HepG2 (cell line): ENCODE data around the gene TMED6. TPM values are rescaled to one million over a fixed set of nuclear protein-coding genes. Genes with fewer than 3 reads are reported as not detected.

ENCODE experiments used
- AGO1 ChIP-seq: fragments of 200-400 bp; formaldehyde crosslinking; IDR thresholded peaks from 2 replicates; pipeline ENCODE4 v1.6.1; 2017; ENCODE audit warnings: mild to moderate bottlenecking, low read depth, low read length, moderate library complexity; ENCODE audit not compliant: poor library complexity, severe bottlenecking
- AGO2 ChIP-seq: fragments of 200-400 bp; formaldehyde crosslinking; optimal IDR thresholded peaks from 2 replicates; pipeline ENCODE3; 2017; ENCODE audit warnings: mild to moderate bottlenecking, low read depth, low read length, moderate library complexity
- ARID2 ChIP-seq: sonication (generic); formaldehyde crosslinking; IDR thresholded peaks from 2 replicates; pipeline ENCODE4 v1.8.1; 2022; ENCODE audit warnings: mild to moderate bottlenecking, missing genetic modification reagents, borderline replicate concordance
- GTF3A ChIP-seq: sonication (generic); formaldehyde crosslinking; conservative IDR thresholded peaks from 2 replicates; pipeline ENCODE4 v1.4.0; 2020; ENCODE audit warnings: mild to moderate bottlenecking, missing genetic modification reagents
- HMGA1 ChIP-seq: sonication (generic); formaldehyde crosslinking; conservative IDR thresholded peaks from 2 replicates; pipeline ENCODE4 v1.4.0; 2020; ENCODE audit warnings: missing genetic modification reagents
- HNRNPUL1 ChIP-seq: fragments of 200-400 bp; formaldehyde crosslinking; IDR thresholded peaks from 2 replicates; pipeline ENCODE4 v1.6.1; 2017; ENCODE audit warnings: low read depth, mild to moderate bottlenecking, low read length, moderate library complexity
- ISX ChIP-seq: sonication (generic); formaldehyde crosslinking; conservative IDR thresholded peaks from 2 replicates; pipeline ENCODE4 v1.5.0; 2020; ENCODE audit warnings: missing genetic modification reagents
- KLF9 ChIP-seq: IDR thresholded peaks from 2 replicates; pipeline ENCODE4 v1.6.1; 2016; ENCODE audit warnings: low read depth
- MED8 ChIP-seq: sonication (generic); formaldehyde crosslinking; IDR thresholded peaks from 2 replicates; pipeline ENCODE4 v1.8.1; 2023; ENCODE audit warnings: mild to moderate bottlenecking, missing genetic modification reagents; ENCODE audit not compliant: insufficient replicate concordance
- PCBP1 ChIP-seq: fragments of 200-400 bp; formaldehyde crosslinking; IDR thresholded peaks from 2 replicates; pipeline ENCODE4 v1.6.1; 2017; ENCODE audit warnings: mild to moderate bottlenecking, low read depth, low read length, borderline replicate concordance
- PHF5A ChIP-seq: IDR thresholded peaks from one replicate; pipeline ENCODE4 v1.6.1; 2018; ENCODE audit warnings: low read depth, missing genetic modification reagents; ENCODE audit not compliant: unreplicated experiment
- RNF2 ChIP-seq: fragments of 450-650 bp; conservative IDR thresholded peaks from 2 replicates; pipeline ENCODE4 v1.6.1; 2016; ENCODE audit warnings: low read depth
- SMYD3 ChIP-seq: sonication (generic); formaldehyde crosslinking; IDR thresholded peaks from 2 replicates; pipeline ENCODE4 v1.8.1; 2023; ENCODE audit warnings: mild to moderate bottlenecking, missing genetic modification reagents
- THAP11 ChIP-seq: IDR thresholded peaks from 2 replicates; pipeline ENCODE4 v1.6.1; 2016; ENCODE audit warnings: missing biosample characterization, missing genetic modification reagents
- ZBTB42 ChIP-seq: sonication (generic); formaldehyde crosslinking; IDR thresholded peaks from 2 replicates; pipeline ENCODE4 v1.5.0; 2020; ENCODE audit warnings: mild to moderate bottlenecking, missing genetic modification reagents
- ZFY ChIP-seq: sonication (generic); formaldehyde crosslinking; IDR thresholded peaks from 2 replicates; pipeline ENCODE4 v1.4.0; 2020; ENCODE audit warnings: missing genetic modification reagents
- ZNF343 ChIP-seq: sonication (generic); formaldehyde crosslinking; IDR thresholded peaks from 2 replicates; pipeline ENCODE4 v1.4.0; 2020; ENCODE audit warnings: mild to moderate bottlenecking, missing genetic modification reagents
- ZNF484 ChIP-seq: sonication (generic); formaldehyde crosslinking; IDR thresholded peaks from 2 replicates; pipeline ENCODE4 v1.5.1; 2020; ENCODE audit warnings: mild to moderate bottlenecking, low read depth, missing genetic modification reagents, borderline replicate concordance
- ZNF614 ChIP-seq: IDR thresholded peaks from 2 replicates; pipeline ENCODE4 v1.6.1; 2018; ENCODE audit warnings: missing biosample characterization, missing genetic modification reagents, inconsistent platforms, borderline replicate concordance
- ZSCAN25 ChIP-seq: sonication (generic); formaldehyde crosslinking; IDR thresholded peaks from 2 replicates; pipeline ENCODE4 v1.8.0; 2022; ENCODE audit warnings: mild to moderate bottlenecking, missing genetic modification reagents
- ZSCAN31 ChIP-seq: sonication (generic); formaldehyde crosslinking; IDR thresholded peaks from 2 replicates; pipeline ENCODE4 v1.5.0; 2020; ENCODE audit warnings: low read depth, mild to moderate bottlenecking, missing genetic modification reagents
- polyA plus RNA-seq, 8 experiments: library from polyadenylated mRNA; depleted of rRNA in 3 of 8; stranded (reverse) in 7 of 8; unstranded in 1 of 8; fragments of >200 nt; fragmentation: Illumina TruSeq in 4 of 8; extraction: Trizol in 4 of 8; gene quantifications; 2 replicates each; pipeline versions ENCODE4 v1.2.1 to v1.2.3, GENCODE V29; 2011 to 2016; ENCODE audit warnings: low read depth in 4 of 8, missing spikeins in 1 of 8, mixed read lengths in 1 of 8; ENCODE audit not compliant: insufficient read depth in 1 of 8
- total RNA-seq, 5 experiments: library from RNA; depleted of rRNA; stranded (reverse); fragments of >200 nt; fragmentation: Illumina TruSeq; extraction: Trizol; gene quantifications; 2 replicates each; pipeline ENCODE4 v1.2.3, GENCODE V29; 2016; ENCODE audit warnings: low read depth in 1 of 5
- TF ChIP-seq, protein P1 (sequence below): sonication (generic); formaldehyde crosslinking; IDR thresholded peaks from 2 replicates; pipeline ENCODE4 v1.4.0; 2020; ENCODE audit warnings: missing genetic modification reagents
- TF ChIP-seq, protein P2 (sequence below): sonication (generic); formaldehyde crosslinking; IDR thresholded peaks from 2 replicates; pipeline ENCODE4 v1.5.0; 2020; ENCODE audit warnings: mild to moderate bottlenecking, missing genetic modification reagents

The TMED6 gene
- total and polyA plus RNA-seq, 2 of the 13 experiments (the other 11 are each of a cell fraction or from before 2014, with no cell fraction given), result 9.8 to 14.4 TPM

DNA sequence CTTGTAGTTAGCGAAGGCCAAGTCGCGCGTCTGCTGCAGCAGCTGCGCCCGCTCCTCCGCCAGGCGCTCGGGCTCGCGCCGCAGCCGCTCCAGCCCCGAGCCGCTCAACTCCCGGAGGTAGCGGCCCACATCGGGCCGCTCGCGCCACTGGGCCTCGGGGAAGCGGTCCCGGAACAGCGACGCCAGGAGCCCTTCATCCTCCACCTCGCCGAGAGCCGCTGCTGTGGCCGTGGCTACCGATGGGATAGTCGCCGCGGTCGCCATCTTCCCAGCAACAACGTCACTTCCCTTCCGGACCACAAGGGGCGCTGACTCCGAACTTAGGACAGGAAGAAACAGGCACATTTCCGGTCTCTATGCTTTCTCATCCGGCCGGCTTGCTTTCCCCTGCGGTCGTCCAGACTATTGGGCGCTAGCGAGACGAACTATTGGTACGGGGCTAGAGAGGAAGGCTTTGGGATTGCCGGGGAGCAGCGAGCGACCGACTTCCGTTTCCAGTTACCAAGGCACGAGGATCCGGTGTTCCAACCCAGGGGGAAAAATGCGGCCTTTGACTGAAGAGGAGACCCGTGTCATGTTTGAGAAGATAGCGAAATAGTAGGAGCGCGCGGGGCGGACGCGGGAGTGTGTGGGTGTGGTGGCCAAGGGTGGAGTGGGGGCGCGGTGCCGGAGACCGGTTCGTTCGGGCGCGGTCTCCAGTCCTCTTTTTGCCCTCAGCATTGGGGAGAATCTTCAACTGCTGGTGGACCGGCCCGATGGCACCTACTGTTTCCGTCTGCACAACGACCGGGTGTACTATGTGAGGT is 12.1 kb downstream of the TMED6 start, which contains the start of the genes COG8 and NIP7 (continued):
- no peak for TF ChIP-seq PCBP1
- TF ChIP-seq, protein P1, sequence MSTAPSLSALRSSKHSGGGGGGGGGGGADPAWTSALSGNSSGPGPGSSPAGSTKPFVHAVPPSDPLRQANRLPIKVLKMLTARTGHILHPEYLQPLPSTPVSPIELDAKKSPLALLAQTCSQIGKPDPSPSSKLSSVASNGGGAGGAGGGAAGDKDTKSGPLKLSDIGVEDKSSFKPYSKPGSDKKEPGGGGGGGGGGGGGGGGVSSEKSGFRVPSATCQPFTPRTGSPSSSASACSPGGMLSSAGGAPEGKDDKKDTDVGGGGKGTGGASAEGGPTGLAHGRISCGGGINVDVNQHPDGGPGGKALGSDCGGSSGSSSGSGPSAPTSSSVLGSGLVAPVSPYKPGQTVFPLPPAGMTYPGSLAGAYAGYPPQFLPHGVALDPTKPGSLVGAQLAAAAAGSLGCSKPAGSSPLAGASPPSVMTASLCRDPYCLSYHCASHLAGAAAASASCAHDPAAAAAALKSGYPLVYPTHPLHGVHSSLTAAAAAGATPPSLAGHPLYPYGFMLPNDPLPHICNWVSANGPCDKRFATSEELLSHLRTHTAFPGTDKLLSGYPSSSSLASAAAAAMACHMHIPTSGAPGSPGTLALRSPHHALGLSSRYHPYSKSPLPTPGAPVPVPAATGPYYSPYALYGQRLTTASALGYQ (CRISPR knock-in tag), result peak; percentile 90
- TF ChIP-seq ZSCAN31, result peak; percentile 84; the same call in 1 of the 2 replicates
- peak; percentile 45 for TF ChIP-seq ZSCAN25 (CRISPR knock-in tag)
- no peak for TF ChIP-seq ZNF343 (CRISPR knock-in tag)
- peak; percentile 95 for TF ChIP-seq PHF5A
- 0 out of 2 replicates have a peak, but pooled peaks have one; percentile 64 for TF ChIP-seq ZNF484 (CRISPR knock-in tag)
- TF ChIP-seq AGO2, result peak; percentile 93
- peak; percentile 92 for TF ChIP-seq MED8 (CRISPR knock-in tag)
- TF ChIP-seq KLF9, result peak; percentile 50; the same call in 1 of the 2 replicates
- TF ChIP-seq ZFY (CRISPR knock-in tag), result peak; percentile 94
- no peak for TF ChIP-seq HNRNPUL1
- no peak for TF ChIP-seq ZBTB42 (CRISPR knock-in tag)
- TF ChIP-seq, protein P2, sequence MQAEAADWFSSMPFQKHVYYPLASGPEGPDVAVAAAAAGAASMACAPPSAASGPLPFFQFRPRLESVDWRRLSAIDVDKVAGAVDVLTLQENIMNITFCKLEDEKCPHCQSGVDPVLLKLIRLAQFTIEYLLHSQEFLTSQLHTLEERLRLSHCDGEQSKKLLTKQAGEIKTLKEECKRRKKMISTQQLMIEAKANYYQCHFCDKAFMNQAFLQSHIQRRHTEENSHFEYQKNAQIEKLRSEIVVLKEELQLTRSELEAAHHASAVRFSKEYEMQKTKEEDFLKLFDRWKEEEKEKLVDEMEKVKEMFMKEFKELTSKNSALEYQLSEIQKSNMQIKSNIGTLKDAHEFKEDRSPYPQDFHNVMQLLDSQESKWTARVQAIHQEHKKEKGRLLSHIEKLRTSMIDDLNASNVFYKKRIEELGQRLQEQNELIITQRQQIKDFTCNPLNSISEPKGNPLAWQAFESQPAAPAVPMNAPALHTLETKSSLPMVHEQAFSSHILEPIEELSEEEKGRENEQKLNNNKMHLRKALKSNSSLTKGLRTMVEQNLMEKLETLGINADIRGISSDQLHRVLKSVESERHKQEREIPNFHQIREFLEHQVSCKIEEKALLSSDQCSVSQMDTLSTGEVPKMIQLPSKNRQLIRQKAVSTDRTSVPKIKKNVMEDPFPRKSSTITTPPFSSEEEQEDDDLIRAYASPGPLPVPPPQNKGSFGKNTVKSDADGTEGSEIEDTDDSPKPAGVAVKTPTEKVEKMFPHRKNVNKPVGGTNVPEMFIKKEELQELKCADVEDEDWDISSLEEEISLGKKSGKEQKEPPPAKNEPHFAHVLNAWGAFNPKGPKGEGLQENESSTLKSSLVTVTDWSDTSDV (CRISPR knock-in tag), result no peak; the same call in none of the 2 replicates
- TF ChIP-seq GTF3A, result peak; percentile 90; the same call in 1 of the 2 replicates
- TF ChIP-seq THAP11 (CRISPR knock-in tag), result peak; percentile 97
- TF ChIP-seq AGO1, result peak; percentile 87
- TF ChIP-seq ZNF614 (CRISPR knock-in tag), result peak; percentile 78
- peak; percentile 96 for TF ChIP-seq ARID2
- TF ChIP-seq SMYD3 (CRISPR knock-in tag), result peak; percentile 59; the same call in 1 of the 2 replicates
- no peak; the same call in 1 of the 2 replicates for TF ChIP-seq ISX (CRISPR knock-in tag)
- TF ChIP-seq RNF2, result peak; percentile 92
- no peak for TF ChIP-seq HMGA1 (CRISPR knock-in tag)
